GM23338 (cell line): ENCODE measurements around the gene CSRP2.

Experiments
- EZH2phosphoT487 ChIP-seq: fragments of 200-600 bp; sonication (generic); IDR thresholded peaks from one replicate; pipeline ENCODE4 v1.8.1; 2018; ENCODE audit warnings: antibody characterized with exemption; ENCODE audit not compliant: unreplicated experiment
- ZNF114 ChIP-seq: fragments of 250-450 bp; sonication (Bioruptor Pico); IDR thresholded peaks from 2 replicates; pipeline ENCODE4 v1.5.0; 2020; ENCODE audit warnings: mild to moderate bottlenecking, moderate library complexity
- TF ChIP-seq, protein P1 (sequence below), 2 experiments: fragments of 200-600 bp in 1 of 2; sonication (generic) in 1 of 2; conservative IDR thresholded peaks; 2 replicates each; pipeline versions ENCODE4 v1.5.1 to v1.6.1; 2016 to 2017; ENCODE audit warnings: antibody characterized with exemption in 2 of 2, low read depth in 2 of 2, mild to moderate bottlenecking in 2 of 2, moderate library complexity in 1 of 2
- TF ChIP-seq, protein P2 (sequence below): IDR thresholded peaks from one replicate; pipeline ENCODE4 v1.6.1; 2018; ENCODE audit warnings: antibody characterized with exemption; ENCODE audit not compliant: unreplicated experiment

DNA sequence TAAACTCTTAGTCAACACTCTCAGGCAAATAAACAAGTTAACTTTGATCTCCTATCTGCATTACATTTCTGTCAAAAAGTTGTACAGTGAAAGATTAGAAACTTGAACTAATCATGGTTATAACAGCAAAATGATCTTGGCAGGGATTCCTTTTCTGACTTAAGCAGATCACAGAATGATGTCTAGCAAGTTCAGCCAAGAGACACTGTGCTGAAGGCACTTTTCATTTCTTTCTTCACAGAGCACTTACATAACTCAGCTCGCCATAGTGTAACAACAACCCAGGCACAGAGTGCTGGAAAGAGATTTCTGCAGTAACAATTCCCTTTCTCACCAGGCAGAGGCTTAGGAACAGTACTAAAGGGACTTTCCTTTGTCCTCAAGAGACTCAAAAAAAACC lies 19.6 kb upstream of the CSRP2 start:
- TF ChIP-seq, protein P1, sequence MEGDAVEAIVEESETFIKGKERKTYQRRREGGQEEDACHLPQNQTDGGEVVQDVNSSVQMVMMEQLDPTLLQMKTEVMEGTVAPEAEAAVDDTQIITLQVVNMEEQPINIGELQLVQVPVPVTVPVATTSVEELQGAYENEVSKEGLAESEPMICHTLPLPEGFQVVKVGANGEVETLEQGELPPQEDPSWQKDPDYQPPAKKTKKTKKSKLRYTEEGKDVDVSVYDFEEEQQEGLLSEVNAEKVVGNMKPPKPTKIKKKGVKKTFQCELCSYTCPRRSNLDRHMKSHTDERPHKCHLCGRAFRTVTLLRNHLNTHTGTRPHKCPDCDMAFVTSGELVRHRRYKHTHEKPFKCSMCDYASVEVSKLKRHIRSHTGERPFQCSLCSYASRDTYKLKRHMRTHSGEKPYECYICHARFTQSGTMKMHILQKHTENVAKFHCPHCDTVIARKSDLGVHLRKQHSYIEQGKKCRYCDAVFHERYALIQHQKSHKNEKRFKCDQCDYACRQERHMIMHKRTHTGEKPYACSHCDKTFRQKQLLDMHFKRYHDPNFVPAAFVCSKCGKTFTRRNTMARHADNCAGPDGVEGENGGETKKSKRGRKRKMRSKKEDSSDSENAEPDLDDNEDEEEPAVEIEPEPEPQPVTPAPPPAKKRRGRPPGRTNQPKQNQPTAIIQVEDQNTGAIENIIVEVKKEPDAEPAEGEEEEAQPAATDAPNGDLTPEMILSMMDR (conservative IDR thresholded peaks at IDR 0.05; ENCODE audit: low read depth in 2 of 2) = no peak
- TF ChIP-seq EZH2phosphoT487 = no peak
- TF ChIP-seq, protein P2, sequence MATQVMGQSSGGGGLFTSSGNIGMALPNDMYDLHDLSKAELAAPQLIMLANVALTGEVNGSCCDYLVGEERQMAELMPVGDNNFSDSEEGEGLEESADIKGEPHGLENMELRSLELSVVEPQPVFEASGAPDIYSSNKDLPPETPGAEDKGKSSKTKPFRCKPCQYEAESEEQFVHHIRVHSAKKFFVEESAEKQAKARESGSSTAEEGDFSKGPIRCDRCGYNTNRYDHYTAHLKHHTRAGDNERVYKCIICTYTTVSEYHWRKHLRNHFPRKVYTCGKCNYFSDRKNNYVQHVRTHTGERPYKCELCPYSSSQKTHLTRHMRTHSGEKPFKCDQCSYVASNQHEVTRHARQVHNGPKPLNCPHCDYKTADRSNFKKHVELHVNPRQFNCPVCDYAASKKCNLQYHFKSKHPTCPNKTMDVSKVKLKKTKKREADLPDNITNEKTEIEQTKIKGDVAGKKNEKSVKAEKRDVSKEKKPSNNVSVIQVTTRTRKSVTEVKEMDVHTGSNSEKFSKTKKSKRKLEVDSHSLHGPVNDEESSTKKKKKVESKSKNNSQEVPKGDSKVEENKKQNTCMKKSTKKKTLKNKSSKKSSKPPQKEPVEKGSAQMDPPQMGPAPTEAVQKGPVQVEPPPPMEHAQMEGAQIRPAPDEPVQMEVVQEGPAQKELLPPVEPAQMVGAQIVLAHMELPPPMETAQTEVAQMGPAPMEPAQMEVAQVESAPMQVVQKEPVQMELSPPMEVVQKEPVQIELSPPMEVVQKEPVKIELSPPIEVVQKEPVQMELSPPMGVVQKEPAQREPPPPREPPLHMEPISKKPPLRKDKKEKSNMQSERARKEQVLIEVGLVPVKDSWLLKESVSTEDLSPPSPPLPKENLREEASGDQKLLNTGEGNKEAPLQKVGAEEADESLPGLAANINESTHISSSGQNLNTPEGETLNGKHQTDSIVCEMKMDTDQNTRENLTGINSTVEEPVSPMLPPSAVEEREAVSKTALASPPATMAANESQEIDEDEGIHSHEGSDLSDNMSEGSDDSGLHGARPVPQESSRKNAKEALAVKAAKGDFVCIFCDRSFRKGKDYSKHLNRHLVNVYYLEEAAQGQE = no peak
- no peak for TF ChIP-seq ZNF114
